AG04450 (cell line): ENCODE results near the gene TSHZ2. TPM values are rescaled to one million over a fixed set of nuclear protein-coding genes. Genes with fewer than 3 reads are reported as not detected.

Experiments
- CTCF ChIA-PET: fragments of 300-600, 350-600 bp; formaldehyde crosslinking; extraction: SDS; loops from one replicate; lab custom pipeline; 2022; ENCODE audit warnings: antibody characterized with exemption, inconsistent platforms; lab: Charles Lee
- POLR2A ChIA-PET: fragments of 350-600 bp; formaldehyde crosslinking; extraction: SDS; loops from one replicate; lab custom pipeline; 2021; ENCODE audit warnings: antibody characterized with exemption, inconsistent platforms; lab: Yijun Ruan, JAX
- DNase-seq: peaks from one replicate; pipeline ENCODE4 v3.0.0-alpha.2; 2011; ENCODE audit warnings: low read depth, low spot score
- H3K27ac ChIP-seq: one replicate; pipeline ENCODE4 v1.5.1; 2012; ENCODE audit warnings: low read depth, low read length, control low read depth
- H3K27me3 ChIP-seq: one replicate; pipeline ENCODE4 v1.6.0; 2012; ENCODE audit warnings: low read length; ENCODE audit not compliant: control insufficient read depth, insufficient read depth
- H3K4me3 ChIP-seq: 2 replicates; pipeline ENCODE4 v1.5.1; 2011; ENCODE audit warnings: mild to moderate bottlenecking, low read depth, low read length, control low read depth
- H3K9me3 ChIP-seq: 2 replicates; pipeline ENCODE4 v1.5.1; 2012; ENCODE audit warnings: low read length; ENCODE audit not compliant: control insufficient read depth, insufficient read depth
- polyA plus RNA-seq: library from polyadenylated mRNA; depleted of rRNA; stranded (reverse); fragments of >200 nt; gene quantifications from 2 replicates; pipeline ENCODE4 v1.2.3, GENCODE V29; 2011
- TF ChIP-seq, protein P1 (sequence below): IDR thresholded peaks from 2 replicates; pipeline ENCODE4 v1.5.1; 2011; ENCODE audit warnings: low read depth, low read length, control low read depth, inconsistent platforms

Gene TSHZ2
- polyA plus RNA-seq, 1 experiment = not detected

DNA sequence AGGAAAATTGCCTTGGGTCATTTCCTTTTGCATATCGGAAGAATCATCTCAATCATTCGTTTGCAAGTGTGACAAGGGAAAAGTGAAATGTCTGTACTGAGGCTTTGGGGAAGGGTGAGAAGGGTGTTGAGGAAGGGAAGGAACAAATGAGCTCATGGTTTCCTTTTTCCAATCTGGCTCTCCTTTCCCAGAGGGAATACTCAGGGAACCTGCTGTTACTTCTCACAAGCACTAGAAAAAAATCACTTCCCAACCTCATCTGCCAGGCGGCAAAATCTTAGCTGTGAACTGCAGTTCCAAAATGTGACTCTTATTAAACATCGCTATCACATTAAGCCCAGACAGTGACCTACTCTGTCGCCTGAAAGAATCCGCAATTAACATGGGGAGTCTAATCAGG lies 363.4 kb downstream of the TSHZ2 start:
- DNase-seq = no peak
- POLR2A ChIA-PET = no interaction called here
- CTCF ChIA-PET = no interaction called here
- Histone ChIP-seq H3K27me3 (no peaks in the 10 kb centered on the region), H3K9me3 (no peaks in the 10 kb centered on the region), H3K4me3 (no peak overlapping the region), H3K27ac (no peak overlapping the region)
- TF ChIP-seq, protein P1, sequence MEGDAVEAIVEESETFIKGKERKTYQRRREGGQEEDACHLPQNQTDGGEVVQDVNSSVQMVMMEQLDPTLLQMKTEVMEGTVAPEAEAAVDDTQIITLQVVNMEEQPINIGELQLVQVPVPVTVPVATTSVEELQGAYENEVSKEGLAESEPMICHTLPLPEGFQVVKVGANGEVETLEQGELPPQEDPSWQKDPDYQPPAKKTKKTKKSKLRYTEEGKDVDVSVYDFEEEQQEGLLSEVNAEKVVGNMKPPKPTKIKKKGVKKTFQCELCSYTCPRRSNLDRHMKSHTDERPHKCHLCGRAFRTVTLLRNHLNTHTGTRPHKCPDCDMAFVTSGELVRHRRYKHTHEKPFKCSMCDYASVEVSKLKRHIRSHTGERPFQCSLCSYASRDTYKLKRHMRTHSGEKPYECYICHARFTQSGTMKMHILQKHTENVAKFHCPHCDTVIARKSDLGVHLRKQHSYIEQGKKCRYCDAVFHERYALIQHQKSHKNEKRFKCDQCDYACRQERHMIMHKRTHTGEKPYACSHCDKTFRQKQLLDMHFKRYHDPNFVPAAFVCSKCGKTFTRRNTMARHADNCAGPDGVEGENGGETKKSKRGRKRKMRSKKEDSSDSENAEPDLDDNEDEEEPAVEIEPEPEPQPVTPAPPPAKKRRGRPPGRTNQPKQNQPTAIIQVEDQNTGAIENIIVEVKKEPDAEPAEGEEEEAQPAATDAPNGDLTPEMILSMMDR = no peak

DNA sequence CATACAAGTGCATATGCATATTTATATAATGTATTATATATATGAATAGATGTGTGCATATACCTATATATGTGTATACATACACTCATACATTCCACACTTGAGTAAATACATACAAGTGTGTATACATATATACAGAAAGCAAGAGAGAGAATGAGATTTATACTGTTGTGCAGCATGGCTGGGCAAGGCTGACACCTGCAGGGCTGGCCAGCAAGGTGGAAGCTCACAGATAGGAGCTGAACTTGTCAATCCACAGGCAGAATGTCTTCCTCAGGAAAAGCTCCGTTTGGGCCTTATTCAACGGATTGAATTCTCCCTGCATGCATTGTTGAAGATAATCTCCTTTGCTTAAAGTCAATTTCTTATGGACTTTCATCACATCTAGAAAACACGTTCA lies 364.7 kb downstream of the TSHZ2 start:
- POLR2A ChIA-PET = no interaction called here
- DNase-seq = no peak
- CTCF ChIA-PET = no interaction called here

DNA sequence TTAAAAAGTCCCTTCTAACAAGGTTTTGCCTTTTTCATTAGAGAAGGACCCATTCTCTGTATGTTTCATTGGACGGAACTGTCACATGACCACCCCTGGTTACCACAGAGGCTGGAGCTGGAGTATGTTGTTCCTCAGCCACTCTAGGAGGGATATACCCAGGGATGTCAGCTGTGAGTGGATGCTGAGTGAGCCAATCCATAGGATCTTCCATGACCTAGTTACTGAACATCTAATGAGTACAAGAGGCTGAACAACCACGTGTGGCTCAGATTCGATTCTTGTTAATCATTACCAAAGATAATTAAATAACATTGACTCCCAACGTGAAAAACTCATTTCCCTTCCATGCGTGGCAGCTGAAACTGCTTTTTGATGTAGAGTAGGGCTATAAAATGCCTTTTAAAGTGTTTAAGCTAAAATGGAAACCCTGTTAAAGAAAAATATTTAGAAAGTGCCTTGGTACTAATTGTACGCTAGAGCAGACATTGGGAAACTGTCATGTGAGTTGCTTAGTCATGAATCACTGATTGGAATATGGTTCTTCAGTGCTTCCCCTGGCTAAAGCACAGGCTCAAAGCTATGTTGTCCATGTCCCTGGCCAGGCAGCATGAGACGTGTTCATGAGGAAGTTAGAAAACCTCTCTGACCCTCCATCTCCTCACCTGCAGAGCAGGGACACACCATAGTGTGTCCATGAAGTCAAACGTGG lies 365.4 kb downstream of the TSHZ2 start:
- POLR2A ChIA-PET = no interaction called here
- no peak for DNase-seq

More for the DNA sequence above, 364.7 kb downstream of the TSHZ2 start:
- Histone ChIP-seq H3K27ac (no peak overlapping the region), H3K4me3 (no peak overlapping the region), H3K27me3 (no peaks in the 10 kb centered on the region), H3K9me3 (no peaks in the 10 kb centered on the region)
- TF ChIP-seq, protein P1 = no peak

DNA sequence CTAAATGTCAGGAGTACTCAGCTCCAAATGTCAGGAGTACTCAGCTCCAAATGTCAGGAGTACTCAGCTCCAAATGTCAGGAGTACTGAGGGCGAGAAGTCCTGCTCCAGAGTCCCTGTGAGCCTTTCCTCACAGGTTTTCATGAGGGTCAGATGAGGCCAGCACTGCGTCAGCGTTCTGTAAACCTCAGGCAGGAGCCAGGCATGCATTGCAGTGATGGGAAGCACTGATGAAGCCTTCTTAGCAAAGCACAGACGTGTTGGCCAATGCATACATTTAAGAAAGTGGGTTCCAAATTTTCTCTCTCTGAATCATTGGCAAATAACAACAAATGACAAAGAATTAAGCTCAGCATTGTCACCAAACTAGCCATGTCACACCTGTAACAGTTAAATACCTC lies 366.6 kb downstream of the TSHZ2 start:
- Histone ChIP-seq H3K27ac (no peak overlapping the region), H3K9me3 (no peaks in the 10 kb centered on the region), H3K27me3 (no peaks in the 10 kb centered on the region), H3K4me3 (no peak overlapping the region)
- no peak for DNase-seq
- POLR2A ChIA-PET = no interaction called here
- TF ChIP-seq, protein P1 = no peak
- CTCF ChIA-PET = no interaction called here

More for the DNA sequence above, 365.4 kb downstream of the TSHZ2 start:
- CTCF ChIA-PET = no interaction called here
- Histone ChIP-seq H3K27me3 (no peaks in the 10 kb centered on the region), H3K4me3 (no peak overlapping the region), H3K9me3 (no peaks in the 10 kb centered on the region), H3K27ac (no peak overlapping the region)
- TF ChIP-seq, protein P1 = no peak

DNA sequence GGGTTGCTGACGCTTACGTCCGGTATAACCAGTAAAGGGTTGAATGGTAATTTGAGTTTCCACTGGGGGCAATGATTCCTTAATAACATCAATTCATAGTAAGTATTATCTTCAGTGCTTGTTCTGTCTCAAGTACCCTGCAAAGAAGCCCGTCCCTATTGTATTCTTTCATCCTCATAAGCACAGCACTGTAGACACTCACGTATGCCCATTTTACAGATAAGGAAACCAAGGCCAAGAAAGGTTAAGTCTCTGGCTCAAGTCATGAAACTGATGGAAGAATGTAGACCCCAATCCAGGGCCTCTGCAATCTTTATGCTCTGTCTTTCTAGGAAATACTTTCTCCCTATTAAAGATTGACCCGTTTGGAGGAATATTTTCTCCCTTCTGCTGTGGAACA lies 370.3 kb downstream of the TSHZ2 start:
- H3K4me3 ChIP-seq = no peak overlapping the region
- H3K9me3 ChIP-seq = no peaks in the 10 kb centered on the region
- ChIA-PET POLR2A (no interaction called here), CTCF (no interaction called here)
- H3K27ac ChIP-seq = no peak overlapping the region
- DNase-seq = no peak
- no peaks in the 10 kb centered on the region for H3K27me3 ChIP-seq
- TF ChIP-seq, protein P1 = no peak
